ENCODE results near the gene SMIM41.
A peak's percentile ranks its signal among the peaks of the same experiment; 100 is the strongest.

SMIM41 gene

GRCh38 chr12:52066346-52067080 lies 13.0 kb upstream of the SMIM41 start:
- DNase-seq: no peak

GRCh38 chr12:52067081-52067374 lies 12.5 kb upstream of the SMIM41 start:
- no peak for DNase-seq

GRCh38 chr12:52069327-52070184 lies 9.9 kb upstream of the SMIM41 start, which contains the start of gene ATG101:
Gene ATG101 (plus strand): TSS chr12:52069978. CDS start chr12:52073651, 3,673 bp downstream.
- DNase-seq: peak; percentile 96

- no peak for DNase-seq
These were observed 9.1 kb upstream of the SMIM41 start for GRCh38 chr12:52070185-52070925.

- peak; percentile 84 for DNase-seq
These were observed 5.7 kb upstream of the SMIM41 start for GRCh38 chr12:52073531-52074381.

- peak; percentile 52 for DNase-seq
These were observed 4.4 kb upstream of the SMIM41 start for GRCh38 chr12:52074971-52075724.

GRCh38 chr12:52076811-52077210 lies 2.7 kb upstream of the SMIM41 start:
- DNase-seq: no peak

DNA sequence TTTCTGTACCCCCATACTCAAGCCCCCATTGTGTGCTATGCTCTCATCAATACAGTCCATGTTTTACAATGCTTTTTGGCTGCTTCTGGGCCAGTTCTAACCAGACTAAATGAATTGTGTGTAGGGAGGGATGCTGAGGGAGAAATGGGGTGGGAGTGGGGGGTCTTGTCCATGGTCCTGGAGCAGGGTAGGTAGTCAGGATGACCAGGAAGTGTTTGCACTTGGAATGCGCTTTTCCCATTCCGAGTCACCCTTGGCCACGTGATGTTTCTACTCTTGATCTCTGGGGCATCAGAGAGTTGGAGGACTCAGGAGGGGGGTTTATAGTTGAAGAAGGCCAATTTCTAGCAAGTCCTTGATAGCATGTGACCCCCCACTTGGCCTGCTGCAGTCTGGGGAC lies 1.2 kb upstream of the SMIM41 start:
- DNase-seq: no peak

- no peak for DNase-seq
These were observed 1.1 kb downstream of the SMIM41 start for GRCh38 chr12:52080403-52081251.

DNA sequence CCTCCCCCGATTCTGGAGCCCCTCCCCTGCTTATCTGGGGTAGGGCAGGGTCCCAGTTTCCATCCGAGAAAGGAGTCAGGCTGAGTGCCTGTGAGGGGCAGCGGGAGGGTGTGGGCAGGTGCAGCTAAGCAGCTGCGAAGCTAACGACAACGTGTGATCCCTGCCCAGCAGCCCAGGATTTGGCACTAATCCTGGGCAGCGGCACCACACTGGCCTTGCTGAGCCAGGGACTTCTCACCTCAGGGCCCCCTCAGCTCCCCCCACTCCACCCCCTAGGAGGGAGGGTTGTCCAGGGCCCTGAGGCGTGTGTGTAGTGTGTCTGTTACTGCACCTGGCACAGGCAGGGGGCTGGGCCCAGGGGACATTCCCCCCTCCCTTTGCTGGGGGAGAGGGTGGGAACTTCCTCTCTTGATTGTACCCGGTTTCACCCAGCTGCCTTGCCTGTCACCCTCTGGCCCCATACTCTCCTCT lies 1.8 kb downstream of the SMIM41 start:
- no peak for DNase-seq

- DNase-seq: peak; percentile 73
These were observed 2.6 kb downstream of the SMIM41 start for GRCh38 chr12:52082026-52082668.

DNA sequence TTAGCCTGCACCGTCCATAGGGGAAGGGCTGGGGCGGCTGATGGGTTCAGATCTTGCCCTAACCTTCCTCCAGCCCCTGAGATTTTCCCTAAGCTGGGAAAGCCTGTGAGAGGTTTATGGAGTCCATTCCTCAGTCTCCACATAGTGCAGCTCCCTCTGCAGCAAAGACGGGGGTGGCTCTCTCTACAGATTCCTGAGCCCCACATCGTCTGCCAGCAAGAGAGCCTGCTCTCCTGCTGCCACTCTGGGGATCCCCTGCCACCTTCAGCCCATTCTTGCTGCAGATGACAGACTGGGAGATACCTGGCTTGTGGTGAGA lies 3.1 kb downstream of the SMIM41 start:
- DNase-seq: no peak

GRCh38 chr12:52082988-52083637 lies 3.6 kb downstream of the SMIM41 start:
- peak; percentile 73 for DNase-seq

- no peak for DNase-seq
These were observed 4.1 kb downstream of the SMIM41 start for GRCh38 chr12:52083638-52083996.

- no peak for DNase-seq
These were observed 5.2 kb downstream of the SMIM41 start for GRCh38 chr12:52084491-52085231.

- DNase-seq: no peak
These were observed 6.2 kb downstream of the SMIM41 start for GRCh38 chr12:52085682-52086180.

GRCh38 chr12:52086366-52086765 lies 6.9 kb downstream of the SMIM41 start:
- DNase-seq: no peak

DNA sequence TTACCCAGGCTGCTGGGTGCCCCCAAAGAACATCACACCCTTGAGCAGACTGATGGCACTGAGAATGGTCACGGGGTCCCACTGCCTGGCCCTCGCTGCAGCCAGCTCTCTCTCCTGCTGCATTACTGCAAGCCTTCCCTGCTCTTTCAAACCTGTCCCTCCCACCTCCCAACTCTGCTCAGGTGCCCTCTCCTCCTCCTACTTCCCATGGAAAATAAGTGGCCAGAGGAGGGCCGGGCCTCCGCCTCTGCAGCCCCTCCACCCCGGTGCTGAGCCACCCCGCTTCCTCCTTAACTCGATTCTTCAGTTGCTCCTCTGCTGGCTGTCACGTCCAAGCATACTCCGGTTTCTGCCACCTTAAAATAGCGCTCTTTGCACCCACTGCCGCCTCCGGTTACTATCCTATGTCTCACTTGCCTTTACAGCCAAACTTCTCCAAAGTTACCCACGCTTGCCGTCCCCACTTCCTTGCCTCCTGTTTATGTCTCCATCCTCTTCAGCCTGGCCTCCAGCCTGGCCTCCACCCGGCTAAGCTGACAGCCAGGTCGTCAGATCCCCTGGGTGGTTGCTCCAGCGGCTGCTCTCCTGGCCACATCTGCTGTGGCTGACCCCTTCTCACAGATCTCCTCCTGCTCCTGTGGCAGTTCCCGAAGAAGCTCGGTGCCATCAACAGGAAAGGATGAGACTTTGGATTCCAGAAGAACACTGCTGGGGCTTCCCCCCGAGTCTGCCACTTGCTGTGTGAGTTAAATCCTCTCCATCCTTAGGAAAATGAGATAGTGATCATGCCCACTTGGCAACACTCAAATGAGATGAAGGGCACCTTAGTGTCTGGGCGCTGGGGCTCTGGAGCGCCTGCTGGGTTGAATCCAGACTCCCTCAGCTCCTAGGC lies 7.7 kb downstream of the SMIM41 start:
- no peak for DNase-seq
